HG02588 (cell line): ENCODE data around the gene KLF7.

ENCODE experiments used
- ATAC-seq: cut with Tn5 transposase; IDR thresholded peaks from one replicate; pipeline ENCODE4 v1.9.1; 2021; ENCODE audit warnings: mild to moderate bottlenecking, moderate library complexity; ENCODE audit not compliant: unreplicated experiment

KLF7 gene

DNA sequence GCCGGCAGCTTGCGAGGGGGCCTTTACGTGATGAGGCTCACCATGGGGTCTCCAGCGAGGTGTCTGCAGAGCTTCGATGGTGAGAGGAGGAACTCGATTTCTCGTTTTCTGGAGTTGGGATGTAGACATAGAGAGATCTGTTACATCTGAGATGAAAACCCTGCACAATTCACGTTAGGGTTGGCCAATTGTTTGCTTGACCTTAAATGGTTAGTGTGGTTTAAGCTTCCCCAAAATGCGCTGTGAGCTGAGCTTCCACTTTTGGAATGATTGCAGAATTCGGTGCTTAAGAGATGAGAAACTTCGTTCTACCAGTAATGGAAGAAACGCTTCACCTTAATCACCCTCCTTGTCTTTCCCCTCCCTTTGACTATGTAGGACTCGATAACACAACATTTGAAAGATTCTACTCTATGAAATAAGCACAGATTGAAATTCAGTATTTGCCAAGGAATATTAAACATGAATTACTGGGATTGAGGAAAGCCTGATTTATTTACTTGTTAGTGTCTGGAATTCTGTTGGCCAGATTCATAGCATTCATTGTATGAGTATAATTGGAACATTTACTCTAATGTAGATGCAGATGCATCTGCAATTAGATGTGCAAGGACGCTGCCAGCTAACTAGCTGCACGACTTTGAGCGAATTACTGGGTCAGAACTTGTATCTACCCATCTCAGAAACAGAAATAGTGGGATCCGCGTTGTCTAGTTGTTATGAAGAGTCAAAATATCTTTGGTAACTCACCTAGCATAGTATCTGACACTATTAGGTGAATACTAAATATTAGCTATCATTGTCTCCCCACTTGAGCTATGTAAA, 1.6 kb upstream of the KLF7 start:
- ATAC-seq, result peak; percentile 0

DNA sequence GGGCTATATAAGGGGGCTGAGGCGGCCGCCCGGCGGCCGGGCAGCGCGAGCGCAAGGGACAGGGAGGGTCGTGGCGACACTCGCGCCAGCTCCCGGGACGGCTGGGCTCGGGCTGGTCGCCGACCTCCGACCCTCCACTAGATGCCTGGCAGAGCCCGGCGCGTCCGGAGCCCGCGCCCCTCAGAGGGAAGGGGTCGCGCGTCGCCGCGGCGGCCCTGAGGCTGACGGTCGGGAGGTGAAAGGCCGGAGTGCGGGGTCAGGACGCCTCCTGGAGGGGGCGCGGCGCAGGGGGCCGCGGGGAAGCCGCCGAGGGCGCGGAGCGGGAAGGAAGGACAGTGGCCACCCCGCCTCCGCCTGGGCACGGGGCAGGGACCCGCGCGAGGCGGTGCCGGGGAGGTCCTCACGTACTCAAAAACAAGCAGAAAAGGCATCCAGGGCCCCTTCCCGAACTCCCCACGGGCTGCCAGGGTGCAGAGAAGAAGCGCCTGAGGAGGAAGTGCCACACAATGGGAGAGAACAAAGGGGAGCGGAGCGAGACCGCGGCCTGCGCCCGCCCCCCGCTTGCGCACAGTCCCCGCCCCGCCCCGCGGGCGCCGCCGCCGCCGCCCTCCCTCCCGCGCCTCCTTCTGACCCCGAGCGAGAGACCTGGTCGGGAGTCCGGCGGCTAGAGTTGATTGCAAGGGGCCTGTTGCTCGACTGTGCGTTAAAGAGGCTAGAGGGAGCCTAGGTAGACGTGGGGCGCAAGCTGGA, 776 bp upstream of the KLF7 start:
- peak; percentile 51 for ATAC-seq

DNA sequence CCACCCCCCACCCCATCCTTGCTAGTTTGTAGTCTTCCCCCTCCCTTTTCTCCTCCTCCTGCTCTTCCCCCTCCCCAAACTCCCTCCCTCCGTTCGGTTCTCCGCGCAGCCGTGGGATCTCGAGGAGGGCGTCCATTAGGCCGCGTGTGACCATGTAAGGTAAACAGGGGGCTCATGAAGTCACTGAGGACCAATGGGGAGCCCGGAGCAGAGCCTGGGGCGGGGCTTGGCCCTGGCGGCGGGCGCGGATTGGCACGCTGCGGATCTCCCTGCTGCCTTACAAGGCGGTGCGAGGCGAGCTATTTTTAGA, 246 bp upstream of the KLF7 start:
- peak; percentile 96 for ATAC-seq

DNA sequence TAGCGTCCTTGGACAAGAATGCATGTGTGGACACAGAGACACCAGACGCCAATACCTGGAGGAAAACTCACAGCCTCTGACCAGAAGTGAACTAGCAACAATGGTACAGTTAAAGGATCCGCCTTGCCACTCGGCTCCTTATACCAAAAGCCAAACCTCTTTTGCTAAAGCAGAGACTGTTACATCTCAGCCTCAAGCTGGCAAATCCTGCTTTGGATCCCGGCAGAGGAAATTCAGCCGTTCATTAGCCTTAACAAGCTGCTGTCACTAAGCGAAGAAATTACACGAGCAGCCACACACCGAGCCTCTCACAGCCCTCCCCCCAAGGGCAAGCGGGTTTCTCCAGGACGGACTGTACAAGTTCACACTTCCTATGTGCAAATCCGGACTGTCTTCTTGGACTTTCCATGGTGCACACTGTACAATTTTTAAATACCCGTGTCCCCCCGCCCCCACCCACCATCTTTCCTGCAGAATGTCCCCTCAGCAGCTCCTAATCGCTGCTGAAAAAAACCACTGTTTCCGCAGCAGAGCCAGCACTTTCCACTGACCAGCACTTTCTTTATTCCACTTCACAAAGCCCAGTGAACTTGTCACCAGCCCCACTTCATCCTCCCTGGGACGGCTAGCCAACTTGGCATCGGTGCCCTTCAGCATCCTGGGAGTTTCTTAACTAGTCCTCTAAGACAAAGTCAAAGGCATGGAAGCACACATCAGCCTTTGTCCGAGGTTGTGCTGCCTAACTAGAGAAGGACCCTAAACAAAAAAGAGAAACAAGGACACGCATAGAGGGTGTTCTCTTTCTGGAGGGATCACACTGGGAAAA, 1.5 kb downstream of the KLF7 start:
- ATAC-seq, result no peak

DNA sequence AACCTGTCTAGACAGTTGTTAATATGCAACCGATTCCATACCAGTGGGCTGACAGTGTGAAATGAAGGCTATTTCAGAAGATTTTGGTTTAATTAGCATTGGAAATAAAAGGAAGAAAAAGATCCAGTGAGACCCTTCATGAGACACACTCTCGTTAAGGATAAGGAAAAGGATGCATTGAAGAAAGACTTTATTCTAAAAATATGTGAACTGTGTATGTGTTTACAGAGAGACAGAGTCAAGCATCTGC, 2.1 kb downstream of the KLF7 start:
- no peak for ATAC-seq

DNA sequence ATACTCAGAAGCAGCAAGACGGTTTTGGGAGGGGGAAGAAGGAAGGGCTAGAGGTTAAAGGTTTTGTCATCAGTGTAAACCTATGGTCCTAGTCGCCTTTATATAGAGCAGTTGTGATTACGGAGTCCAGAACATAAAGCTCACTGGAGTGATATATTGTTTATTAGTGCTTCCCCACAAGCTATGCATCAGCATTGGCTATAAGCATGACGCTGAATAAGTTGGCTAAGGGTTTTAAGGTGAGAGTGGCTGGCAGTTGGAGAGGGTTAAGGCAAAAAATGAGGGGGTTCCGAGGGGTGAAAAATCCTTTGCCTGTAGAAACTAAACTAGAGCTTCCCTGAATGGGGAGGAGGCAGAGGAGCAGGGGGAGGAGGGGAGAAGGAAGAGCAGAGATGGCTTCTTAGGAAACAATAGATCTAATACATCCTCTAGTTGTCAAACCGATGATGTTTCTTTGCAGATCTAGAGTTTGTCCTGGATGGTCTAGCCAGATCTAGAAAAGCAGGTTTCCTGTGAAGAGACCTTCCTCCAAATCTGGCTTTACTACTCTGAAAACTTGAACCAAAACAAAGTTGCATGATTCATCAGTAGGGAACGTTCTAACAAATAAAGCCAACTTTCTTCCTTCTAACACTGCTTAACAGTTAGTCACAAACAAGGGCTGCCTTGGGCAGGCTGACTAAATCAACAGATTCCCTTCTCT, 2.5 kb downstream of the KLF7 start:
- no peak for ATAC-seq

DNA sequence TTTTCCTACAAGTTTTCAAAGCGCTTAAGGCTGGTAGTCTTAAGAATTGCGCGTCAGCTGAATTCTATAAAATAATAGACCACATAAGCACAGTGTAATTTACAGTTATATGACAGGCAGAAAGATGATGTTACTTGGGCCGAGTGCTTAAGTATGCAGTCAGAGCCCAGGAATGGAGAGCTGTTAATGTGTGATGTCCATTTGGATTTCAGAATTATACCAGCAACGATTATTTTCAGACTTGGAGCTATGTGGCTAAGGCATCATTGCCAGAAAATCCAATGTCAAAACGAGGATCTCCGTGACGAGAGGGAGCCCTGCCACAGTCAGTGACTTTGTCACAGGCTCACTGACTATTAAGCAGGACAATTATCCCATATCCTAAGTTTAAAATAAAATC, 3.4 kb downstream of the KLF7 start:
- ATAC-seq, result no peak

DNA sequence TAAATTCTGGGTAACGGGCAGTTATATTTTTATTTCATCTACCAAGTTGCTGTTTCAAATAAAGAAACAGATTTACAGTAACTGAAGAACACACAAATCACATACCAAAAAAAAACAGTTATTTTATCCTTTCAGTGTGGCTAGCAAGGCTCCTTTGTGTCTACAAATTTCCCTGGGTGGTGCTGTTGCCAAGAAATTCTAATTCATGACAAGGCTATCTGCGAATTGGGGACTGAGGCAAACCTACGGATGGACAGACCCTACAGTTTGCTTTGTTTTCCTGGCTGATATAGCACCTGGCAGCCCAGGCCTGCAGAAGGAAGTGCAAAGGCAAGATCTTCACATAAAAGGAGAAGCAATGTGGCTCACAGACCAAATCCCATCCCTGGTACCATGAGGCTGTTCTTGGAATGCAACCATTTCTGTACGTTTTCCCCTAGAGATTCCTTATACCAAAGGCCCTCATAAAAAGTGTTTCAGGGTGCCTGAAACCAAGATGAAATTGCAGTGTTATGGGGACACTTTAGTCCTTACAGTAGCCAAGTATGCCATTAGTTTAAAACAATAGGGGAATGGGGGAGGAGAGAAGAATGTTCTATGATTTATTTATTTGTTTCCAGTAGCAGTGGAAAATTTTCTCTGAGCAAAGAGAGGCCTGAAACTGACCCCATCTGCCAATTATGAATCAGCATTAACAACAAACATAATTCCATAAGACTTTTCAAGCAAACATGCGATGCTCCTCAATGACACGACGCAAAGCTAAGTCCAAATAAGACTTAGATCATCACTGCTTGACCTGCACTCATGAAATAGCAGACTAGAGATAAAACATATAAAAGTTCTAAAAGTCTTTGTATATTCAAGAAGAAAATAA, 4.3 kb downstream of the KLF7 start:
- ATAC-seq, result no peak

DNA sequence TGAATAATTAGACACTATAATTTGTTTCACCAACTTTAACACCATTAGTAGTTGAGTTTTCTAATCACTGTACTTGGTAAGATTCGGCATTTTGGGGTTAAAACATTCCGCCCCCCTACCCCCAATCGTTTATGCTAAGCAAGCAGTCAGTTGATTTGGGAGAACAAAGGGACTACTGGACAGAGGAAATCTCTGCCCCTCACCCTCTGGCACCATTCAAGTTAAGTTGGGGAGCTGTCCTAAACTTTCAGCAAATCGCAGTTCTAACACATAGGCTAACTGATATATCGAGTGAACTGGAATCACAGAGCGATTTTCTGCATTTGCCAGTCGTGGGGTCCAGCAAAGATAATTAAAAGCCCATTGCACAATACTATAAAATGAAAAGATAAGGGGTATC, 5.6 kb downstream of the KLF7 start:
- ATAC-seq, result no peak

DNA sequence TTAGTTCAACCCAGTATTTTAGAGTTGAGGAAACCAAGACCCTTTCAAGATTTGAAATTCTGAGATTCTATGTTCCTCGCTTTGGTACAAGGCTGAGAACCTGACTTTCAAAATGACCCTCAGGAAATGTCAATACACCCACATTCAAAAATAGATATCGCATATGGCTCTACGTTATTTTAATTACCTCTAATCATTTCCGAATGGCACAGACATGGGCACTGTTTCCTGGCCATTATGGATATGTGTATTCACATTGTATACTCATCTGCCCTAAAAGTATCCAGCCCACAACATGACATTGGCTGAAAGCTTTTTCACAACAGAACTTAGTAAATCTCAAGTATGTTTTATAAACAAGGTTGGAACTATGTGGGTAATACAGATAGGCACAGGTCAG, 6.7 kb downstream of the KLF7 start:
- ATAC-seq, result no peak

DNA sequence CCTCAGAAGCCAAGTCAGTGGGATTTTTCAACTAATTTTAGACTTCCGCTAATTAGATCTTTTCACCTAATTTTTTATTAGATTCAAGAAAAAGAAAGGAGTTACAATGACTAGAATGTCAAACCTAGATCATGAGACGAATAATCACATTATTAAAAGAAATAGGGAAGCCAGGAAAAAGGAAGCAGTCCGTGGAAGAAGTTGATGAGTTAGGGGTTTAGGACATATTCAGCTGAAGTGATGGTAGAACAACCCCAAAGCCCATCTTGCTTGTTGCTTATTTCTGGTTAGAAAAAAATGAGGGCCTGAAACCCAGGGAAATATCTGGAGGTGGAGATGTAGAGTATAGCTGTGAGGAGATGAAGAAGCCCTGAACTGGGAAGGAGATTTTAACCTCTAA, 8.0 kb downstream of the KLF7 start:
- no peak for ATAC-seq

DNA sequence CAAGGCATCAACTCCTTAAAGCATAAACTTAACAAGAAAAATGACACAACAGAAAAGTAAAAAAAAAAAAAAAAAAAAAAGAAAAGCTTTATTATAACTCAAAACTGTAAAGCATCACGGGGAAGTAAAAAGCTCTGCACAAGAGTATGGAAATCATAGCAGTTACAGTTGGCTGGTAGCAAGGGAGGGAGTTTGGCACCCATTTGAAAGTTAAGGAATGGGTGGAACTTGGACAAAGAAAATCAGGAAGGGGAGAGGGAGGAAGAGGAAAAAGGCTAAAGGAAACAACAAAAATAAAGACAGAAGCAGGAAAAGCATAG, 8.6 kb downstream of the KLF7 start:
- ATAC-seq, result no peak

DNA sequence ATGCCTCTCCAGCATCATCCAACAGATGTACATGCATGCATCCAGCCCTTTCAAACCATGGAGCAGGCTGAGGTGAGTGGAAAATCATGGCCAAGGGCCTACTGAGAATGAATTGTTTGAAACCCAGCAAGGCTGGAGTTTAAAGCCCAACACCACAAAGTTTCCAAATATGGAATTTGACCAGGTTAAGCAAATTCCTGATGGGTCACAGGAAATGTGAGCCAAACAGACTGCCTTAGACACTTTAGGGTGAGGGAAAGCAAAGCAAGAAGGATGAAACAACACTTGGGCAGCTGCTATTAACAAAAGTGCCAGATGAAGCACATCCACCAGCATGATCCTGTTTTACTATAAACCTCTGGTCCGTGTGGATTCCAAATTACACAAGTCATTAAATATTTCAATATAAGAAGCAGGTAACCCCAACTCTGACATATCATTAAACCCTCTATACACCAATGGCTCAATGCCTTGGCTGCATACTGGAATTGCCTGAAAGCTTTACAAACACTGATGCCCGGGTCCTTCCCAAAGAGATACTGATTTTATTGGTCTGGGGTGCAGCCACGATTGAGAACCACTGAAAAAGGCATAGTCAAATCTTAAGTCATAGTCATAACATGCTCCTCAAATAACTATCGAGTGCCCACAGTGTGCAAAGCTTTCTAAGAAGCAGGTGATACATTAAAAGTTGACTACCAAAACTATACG, 9.1 kb downstream of the KLF7 start:
- peak; percentile 70 for ATAC-seq

DNA sequence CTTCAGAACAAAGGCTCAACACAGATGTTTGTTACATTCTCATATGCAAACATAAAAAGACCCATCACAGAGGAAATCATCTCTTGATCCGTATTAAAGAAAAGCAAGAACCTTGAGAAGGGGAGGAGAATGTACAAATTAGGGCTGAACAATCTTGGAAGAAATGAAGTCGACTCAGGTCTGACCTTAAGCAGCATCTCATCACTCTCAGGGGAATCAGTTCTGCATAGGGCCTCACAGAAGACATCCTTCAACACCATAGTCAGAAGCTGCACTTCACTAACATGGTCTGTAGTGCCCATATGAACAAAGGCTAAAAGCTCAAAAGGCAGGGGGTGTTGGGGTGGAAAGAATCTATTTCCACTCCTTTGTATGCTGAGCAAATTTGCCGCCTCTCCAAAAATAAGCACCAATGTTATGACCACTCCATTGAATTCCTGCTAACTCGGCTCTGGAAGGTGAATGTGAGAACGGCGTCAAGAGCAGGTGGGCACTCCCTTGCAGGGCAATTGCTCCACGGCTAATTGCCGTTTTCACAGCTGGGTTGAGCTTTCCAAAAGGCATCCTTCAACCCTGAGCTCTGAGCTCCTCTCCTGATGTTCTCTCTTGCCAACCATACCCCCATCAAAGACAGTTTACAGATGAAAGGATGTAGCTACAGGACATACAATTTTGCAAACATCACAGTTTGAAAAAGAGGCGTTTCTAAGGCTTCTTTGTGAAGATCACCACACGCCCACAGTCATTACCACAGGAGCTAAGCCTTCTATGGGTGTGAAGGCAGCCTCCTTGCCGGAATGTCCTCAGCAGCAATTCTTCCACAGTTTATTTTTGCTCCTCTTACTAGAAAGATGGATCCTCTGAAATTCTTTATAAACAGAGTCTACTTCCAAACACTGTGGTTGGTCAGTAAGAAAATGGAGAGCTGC, 10.0 kb downstream of the KLF7 start:
- no peak for ATAC-seq

DNA sequence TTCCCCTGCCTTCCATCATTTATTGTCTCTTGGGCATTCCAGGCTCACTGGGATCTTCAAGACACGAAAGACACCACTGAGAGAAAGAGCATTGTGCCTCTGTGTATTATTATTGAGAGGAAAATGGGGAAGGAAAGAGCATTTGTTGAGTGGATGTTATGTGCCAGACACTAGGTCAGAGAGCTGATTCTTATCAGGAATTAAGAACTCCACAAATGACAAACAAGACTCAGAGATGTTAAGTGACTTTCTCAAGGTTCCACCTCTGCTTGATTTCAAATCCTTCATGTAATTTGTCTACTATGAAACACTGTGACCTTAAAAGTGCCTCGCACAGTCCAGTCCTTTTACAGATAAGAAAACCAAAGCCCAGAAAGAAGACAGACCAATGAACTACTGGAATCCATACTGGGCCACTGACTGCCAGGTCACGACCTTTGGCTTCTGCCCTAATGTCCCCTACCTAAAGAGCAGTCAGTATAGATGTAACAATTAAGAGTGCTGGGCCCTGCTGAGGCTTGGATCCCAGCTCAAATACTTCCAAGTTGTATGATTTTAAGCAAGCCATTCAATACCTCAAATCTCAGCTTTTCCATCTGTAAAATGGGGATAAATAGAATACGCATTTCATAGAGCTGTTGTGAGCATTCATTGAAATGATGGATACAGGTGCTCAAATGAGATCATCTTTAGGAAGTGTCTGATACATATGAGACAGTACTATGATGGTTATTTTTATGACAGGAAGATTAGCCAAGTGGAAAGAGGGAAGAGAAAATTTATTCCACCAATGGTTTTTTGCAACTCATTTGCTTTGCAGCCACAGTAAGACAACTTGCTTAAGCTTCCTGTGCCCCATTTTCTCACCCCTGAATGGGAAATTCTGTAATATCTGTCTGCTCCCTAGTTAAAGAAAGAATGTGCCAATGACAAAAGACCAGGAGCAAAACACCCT, 10.9 kb downstream of the KLF7 start:
- no peak for ATAC-seq

DNA sequence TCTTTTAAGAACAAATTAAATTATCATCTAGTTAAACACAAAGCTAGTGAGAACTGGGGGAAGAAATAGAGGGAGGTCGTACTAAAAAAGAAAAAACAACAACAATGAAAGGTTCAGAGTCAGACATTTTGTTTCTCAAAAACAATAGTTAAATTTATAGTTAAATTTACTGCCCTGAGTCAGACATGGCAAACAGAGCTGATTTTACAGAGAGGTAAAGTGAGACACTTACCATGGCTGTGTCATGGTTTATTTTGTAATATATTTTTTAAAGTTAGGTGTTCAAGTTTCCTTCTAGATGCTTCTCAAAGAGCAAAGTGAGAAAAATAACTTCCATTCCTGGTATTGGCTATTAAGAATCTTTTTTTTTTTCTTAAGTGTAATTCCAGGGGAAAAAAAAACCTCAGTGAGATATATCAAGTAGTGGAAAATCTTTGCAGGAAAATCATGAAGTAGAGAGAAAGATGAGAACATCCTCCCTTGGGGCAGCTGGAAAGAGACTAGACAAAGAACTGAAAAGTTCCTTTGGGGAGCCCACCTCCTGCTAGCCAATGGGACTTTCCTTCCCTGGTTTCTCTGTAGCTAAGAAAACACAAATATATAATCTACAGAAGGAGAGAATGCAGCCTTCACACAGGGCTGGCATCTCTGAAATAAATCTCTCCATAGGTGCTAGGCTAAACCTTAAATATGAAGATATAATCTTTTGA, 12.3 kb downstream of the KLF7 start:
- ATAC-seq, result no peak

DNA sequence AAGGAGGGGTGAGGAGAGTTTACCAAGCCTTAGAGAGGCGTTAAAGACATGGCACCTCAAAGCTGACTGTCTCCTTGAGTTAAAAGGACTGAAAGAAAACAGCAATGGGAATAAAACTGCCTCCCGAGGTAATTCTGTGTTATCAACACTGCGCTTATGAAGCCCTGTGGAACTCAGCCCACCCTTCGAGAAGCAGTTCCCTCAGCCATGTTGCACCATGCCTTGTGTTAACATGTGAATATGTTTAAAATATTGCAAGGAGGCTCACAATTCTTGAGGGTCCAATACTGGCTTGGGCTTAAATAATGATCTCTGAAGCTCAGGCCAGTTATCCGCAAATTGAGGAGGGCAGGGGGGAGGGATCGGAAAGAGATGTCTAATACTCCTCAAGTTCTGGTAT, 14.7 kb downstream of the KLF7 start:
- ATAC-seq, result no peak
